GM18909 (cell line): ENCODE data around the gene ARHGDIB.

ENCODE experiments used
- ATAC-seq: cut with Tn5 transposase; IDR thresholded peaks from one replicate; pipeline ENCODE4 v1.9.1; 2021; ENCODE audit warnings: mild to moderate bottlenecking; ENCODE audit not compliant: unreplicated experiment, poor library complexity

ARHGDIB gene

DNA sequence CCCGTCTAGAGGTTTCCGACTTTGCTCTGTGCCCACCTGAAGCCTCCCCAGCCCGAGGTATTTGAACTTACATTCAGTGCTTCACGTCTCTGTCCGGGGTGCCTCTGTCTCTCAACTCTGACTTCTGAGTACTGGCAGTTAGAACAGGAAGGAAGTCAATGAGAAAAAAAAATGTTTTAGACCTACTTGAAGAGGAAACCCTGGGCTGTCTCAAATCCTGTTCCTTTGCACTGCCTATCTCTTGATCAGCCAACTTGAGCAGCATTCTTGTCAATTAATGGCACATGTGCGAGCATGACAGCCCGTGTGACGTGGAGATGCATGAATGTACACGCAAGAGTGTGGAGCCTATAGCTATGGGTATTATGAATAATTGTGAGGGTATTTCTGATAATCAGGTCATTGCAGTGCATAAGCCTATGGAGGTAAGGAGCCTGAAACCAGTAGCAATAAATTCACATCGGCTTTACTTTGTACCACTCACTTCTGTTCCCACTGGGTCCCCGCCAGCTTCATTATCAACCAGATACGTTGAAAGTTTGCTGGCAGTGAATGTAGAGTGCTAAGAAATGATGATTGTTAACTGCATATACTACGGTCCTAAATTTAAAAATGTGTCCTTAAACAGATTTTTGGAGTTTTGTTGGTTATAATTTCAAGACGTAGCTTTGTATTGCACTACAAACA, at the start of gene ARHGDIB:
TSS of gene ARHGDIB (minus strand) at position 136 of the 687 bp plus-strand sequence. CDS start 10,889 bp downstream, outside the sequence.
- ATAC-seq = peak; percentile 71

GRCh38 chr12:15011162-15011561, 49.8 kb upstream of the ARHGDIB start:
- peak; percentile 83 for ATAC-seq

DNA sequence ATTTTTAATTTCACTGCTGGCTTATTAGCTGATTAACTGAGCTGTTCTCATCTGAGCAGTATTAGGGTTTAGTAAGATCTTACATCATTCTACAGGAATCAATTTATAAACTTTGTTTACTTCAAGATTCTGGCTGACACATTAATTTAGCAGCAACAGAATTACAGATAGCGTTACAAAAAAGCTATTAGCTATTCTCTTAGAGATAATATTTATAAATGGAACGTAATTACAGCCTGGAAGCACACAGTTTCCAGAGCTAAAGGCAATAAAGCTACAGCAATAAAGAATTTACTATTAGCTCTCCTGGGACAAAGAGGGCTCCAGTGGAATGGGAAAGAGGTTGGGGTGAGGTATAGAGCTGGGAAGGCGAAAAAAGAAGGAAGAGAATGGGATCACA, 46.1 kb upstream of the ARHGDIB start:
- ATAC-seq = no peak

DNA sequence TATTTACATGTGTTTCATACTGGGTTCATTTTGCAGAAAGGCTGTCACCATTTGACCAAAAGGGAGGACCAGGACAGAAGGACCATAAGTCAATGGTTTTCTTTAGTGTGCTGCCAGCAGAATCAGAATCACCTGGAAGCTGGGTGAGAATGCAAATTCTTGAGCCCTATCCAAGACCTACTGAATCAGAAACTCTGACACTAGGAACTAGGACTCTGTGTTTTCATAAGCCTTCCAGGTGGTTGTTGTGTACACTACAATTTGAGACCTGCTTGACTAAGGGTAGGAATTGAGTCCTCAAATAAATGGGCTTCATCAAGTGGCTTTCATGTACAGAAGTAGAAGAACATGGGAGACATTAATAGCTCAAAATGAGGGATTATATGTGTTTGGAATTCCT, 43.7 kb upstream of the ARHGDIB start:
- no peak for ATAC-seq

- no peak for ATAC-seq
Observed at GRCh38 chr12:15004421-15004820, 43.0 kb upstream of the ARHGDIB start.

DNA sequence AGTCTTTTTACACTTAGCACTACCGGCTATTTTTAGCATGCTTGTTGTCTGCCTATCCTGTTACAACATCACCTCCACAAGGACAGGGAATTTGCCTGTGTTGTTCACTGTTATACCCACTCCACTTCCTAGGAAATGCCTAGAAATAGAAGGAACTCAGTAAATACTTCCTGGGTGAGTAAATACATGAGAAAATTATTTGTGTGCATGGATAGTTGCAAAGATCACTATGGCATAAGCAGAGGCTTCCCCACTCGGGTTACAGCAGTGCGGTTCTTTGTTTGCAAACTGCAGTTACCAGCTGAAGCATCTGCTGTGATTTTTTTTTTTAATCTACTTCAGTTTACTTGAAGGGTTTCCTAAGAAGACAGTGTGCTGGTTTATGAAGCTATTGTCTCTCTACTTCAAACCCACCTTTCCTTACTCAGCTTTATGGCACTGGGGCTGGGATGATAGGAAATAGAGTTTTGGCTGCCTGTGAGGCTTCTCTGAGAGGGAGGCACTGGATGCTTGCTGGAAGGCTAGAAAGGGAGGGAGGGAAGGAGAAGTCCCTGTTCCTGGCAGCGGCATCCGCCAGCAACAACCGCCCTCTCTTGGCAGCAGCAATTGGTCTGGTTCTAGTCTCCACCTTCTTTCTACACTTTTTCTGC, 40.5 kb upstream of the ARHGDIB start:
- ATAC-seq = no peak

DNA sequence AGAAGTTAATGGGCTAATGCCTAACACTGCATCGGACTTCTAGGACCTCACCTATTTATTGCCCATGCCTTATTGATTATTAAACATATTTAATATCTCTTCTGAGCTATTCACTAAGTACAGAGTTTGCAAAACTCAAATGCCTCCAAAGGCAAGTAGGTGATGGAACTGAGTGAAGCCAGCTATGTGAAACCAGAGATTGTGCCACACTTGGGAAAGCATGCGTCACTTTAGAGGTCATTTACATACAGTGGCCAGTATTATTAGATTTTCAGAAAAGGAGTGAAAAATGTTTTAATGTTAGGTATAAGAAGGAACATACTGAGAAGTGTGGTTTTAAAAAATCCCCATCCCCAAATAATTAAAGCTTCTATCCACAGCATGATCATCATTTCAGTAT, 39.2 kb upstream of the ARHGDIB start:
- no peak for ATAC-seq

GRCh38 chr12:14999695-15000365, 38.4 kb upstream of the ARHGDIB start:
- no peak for ATAC-seq

DNA sequence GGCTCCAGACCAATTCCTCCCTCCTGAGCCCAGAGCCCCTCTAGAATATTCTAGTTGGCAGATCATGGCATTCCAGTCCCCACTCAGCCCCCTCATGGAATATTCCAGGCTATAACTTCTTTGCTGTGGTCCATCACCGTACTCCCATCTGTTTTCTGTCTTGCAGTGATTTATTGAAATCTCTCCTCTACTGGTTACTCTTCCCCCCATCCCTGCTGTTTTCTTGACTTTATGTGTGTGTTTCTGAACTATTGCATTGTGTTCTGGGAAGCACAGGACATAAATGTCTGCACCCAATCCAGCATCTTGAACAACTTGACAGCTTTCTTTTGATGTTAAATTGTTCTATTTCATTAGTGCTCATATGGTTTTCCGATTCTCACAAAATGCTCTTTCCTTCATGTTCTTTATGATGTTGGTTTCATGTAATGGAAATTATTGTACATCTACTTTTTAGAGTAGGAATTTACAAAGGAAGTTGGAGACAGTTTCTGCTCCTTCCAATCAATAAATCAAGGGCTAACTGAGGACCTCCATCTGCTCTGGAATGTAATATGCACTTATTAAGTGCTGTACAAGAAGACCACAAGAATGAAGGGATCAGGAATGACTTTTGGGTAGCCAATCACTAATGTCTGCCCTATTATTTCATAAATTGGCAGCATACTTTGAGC, 37.8 kb upstream of the ARHGDIB start:
- no peak for ATAC-seq

- no peak for ATAC-seq
Observed at GRCh38 chr12:14997998-14998397, 36.6 kb upstream of the ARHGDIB start.

DNA sequence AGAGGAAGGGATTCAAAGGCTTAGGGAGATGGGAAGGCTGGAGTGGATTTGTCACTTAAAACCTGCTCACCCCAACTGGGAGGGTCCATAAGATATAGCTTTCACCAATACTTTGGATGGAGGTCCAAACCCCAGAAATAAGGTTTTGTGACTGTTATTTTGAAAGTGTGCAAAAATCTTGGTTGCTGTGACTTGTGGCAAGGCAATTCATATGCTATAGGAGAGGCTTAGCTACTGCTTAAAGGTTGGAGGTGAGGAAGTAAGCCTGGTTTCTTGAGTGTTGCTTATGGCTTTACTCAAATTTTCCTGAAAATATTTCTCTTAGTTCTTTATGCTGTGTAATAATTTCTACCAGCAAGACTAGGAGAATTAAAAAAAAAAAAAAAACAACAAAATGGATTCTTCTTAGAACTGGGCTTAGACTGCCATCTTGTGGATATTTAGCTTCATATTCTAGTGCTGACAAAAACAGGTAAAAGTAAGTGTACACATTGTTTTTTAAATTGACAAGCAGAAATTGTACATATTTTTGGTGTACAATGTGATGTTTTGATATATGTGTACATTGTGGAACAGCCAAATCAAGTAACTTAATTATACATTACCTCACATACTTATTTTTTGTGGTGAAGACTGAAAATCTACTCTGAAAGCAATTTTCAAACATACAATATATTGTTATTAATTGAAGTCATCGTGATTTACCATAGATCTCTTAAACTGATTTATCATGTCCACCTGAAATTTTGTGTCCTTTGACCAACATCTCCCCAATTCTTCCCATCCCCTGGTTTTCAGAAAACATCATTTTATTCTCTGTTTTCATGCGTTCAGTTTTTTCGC, 34.4 kb upstream of the ARHGDIB start:
- no peak for ATAC-seq

DNA sequence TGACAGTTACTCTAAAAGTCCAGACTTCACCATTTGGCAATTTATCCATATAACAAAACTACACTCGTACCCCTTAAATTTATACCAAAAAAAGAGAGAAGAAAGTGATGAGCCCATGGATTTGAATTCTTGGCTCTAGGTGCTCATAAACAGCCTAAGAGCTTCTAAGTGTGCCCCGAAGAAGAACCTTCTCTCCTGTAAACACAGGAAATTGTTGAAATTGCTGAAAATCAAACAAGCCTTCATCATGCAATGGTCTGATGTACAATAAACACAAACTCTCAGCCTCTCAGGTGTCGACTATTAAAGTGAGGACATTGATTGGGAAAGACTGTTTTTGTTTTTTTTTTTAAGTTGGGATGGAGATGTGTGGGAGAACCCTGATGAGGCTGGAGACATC, 33.2 kb upstream of the ARHGDIB start:
- no peak for ATAC-seq

DNA sequence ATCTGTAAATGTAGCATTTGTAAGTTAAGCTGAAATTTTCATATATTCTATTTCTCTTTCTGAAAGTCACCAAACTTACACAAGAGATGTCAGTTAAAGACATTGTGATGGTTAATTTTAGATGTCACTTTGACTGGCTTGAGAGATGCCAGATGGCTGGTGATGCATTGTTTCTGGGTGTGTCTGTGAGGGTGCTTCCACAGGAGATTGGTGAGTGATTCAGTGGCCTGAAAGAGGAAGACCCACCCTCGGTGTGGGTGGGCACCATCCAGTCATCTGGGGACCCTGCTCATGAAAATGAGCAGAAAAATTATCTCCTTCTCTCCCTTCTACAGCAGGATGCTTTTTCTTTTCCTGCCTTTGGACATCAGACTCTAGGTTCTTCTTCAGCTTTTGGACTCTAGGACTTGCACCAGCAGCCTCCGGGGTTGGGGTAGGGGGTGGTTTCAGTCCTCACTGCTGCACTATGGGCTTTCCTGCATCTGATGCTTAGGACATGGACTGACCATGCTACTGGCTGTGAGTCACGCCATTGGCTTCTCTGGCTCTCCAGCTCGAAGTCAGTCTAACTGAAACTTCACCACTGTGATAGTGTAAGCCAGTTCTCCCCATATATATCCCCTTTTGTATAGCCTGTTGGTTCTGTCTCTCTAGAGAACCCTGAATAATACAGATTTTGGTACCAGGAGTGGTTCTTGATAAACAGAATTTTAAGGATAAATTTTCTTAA, 32.3 kb upstream of the ARHGDIB start:
- no peak for ATAC-seq

DNA sequence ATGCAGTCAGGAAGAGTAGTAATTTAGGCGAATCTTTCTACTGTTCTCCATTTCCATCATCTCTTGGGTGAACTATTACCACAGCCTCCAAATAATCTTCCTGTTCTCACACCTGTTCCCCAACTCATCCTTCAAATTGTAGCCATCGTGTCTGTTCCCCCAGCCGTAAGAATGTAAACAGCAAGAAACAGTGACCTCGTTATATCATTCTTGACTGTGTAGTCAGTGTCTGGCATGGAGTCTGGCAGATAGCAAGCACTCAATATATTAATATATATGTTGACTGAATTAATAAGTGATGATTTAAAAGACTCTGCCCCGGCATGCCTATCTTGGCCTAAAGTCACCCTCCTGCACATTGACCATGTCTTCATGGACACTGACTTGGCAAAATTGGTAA, 31.7 kb upstream of the ARHGDIB start:
- no peak for ATAC-seq

GRCh38 chr12:14992673-14993072, 31.3 kb upstream of the ARHGDIB start:
- ATAC-seq = no peak

GRCh38 chr12:14991069-14991468, 29.7 kb upstream of the ARHGDIB start:
- peak; percentile 33 for ATAC-seq

- ATAC-seq = peak; percentile 40
Observed at GRCh38 chr12:14989790-14990189, 28.4 kb upstream of the ARHGDIB start.

DNA sequence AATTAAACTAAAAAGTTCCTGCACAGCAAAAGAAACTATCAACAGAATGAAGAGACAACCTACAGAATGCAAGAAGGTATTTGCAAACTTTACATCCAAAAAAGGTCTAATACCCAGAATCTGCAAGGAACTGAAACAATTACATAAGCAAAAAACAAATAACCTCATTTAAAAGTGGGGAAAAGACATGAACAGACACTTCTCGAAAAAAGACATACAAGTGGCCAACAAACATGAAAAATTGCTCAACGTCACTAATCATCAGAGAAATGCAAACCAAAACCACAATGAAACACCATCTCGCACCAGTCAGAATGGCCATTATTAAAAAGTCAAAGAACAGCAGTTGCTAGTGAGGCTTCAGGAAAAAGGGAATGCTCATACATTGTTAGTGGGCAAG, 26.6 kb upstream of the ARHGDIB start:
- ATAC-seq = no peak

DNA sequence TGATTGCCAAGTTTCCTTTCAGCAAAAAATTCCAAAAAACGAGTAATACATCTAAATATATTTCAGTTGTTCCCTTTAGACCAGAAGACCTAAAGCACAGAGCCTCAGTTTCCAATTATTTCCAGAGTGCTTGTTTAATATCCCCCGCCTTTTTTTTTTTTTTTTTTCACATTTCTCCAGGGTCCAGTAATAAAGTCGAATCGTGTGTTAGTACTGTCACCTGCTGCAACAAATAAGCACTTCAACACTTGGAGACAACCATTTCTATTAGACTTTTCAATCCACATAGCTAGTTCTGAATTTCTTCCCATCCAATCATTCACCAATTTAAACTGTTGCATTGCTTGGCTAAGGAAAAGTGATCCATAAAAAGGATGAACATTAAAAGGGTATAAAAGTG, 25.0 kb upstream of the ARHGDIB start:
- no peak for ATAC-seq
